OCI-LY1 (cell line): ENCODE results near the gene PHF20.

Experiments used
- H2AFZ ChIP-seq: fragments of 200-600 bp; sonication (generic), shearing (Covaris generic); 2 replicates; pipeline ENCODE4 v1.6.0; 2014; ENCODE audit warnings: antibody characterized with exemption, mild to moderate bottlenecking, low read length
- H3F3A ChIP-seq: fragments of 200-600 bp; sonication (generic), shearing (Covaris generic); 2 replicates; pipeline ENCODE4 v1.6.0; 2014; ENCODE audit warnings: mild to moderate bottlenecking, antibody characterized with exemption, low read length, moderate library complexity; ENCODE audit not compliant: insufficient read depth
- H3K27ac ChIP-seq: fragments of 200-600 bp; sonication (generic); 2 replicates; pipeline ENCODE4 v1.5.1; 2014; ENCODE audit warnings: low read length, mixed run types, mild to moderate bottlenecking, low read depth; ENCODE audit not compliant: poor library complexity, severe bottlenecking
- H3K27me3 ChIP-seq: fragments of 200-600 bp; sonication (generic); 2 replicates; pipeline ENCODE4 v1.6.0; 2014; ENCODE audit warnings: antibody characterized with exemption, mild to moderate bottlenecking, low read length, moderate library complexity; ENCODE audit not compliant: insufficient read depth
- H3K36me3 ChIP-seq: fragments of 200-600 bp; sonication (generic); 2 replicates; pipeline ENCODE4 v1.6.1; 2014; ENCODE audit warnings: mild to moderate bottlenecking, antibody characterized with exemption, low read length, moderate library complexity, mixed read lengths; ENCODE audit not compliant: insufficient read depth
- H3K4me1 ChIP-seq: fragments of 200-600 bp; sonication (generic); 2 replicates; pipeline ENCODE4 v1.5.1; 2014; ENCODE audit warnings: mild to moderate bottlenecking, low read length, moderate library complexity; ENCODE audit not compliant: insufficient read depth, severe bottlenecking
- H3K4me2 ChIP-seq: fragments of 200-600 bp; sonication (generic), shearing (Covaris generic); 2 replicates; pipeline ENCODE4 v1.6.1; 2014; ENCODE audit warnings: low read length
- H3K4me3 ChIP-seq: fragments of 200-600 bp; sonication (generic); 2 replicates; pipeline ENCODE4 v1.5.1; 2014; ENCODE audit warnings: low read length, low read depth, mild to moderate bottlenecking, mixed read lengths; ENCODE audit not compliant: poor library complexity, severe bottlenecking
- H3K79me2 ChIP-seq: fragments of 200-600 bp; shearing (Covaris generic); 2 replicates; pipeline ENCODE4 v1.6.1; 2016; ENCODE audit warnings: mixed run types, low read length, mixed read lengths; ENCODE audit not compliant: insufficient read depth
- H3K9ac ChIP-seq: fragments of 200-600 bp; sonication (generic), shearing (Covaris generic); 2 replicates; pipeline ENCODE4 v1.6.1; 2014; ENCODE audit warnings: mild to moderate bottlenecking, low read length, mixed read lengths
- H3K9me2 ChIP-seq: fragments of 200-600 bp; sonication (generic), shearing (Covaris generic); 2 replicates; pipeline ENCODE4 v1.6.1; 2014; ENCODE audit warnings: low read depth, mild to moderate bottlenecking, low read length, mixed read lengths
- H3K9me3 ChIP-seq: fragments of 200-600 bp; shearing (Covaris generic); 2 replicates; pipeline ENCODE4 v1.6.1; 2014; ENCODE audit warnings: low read length, mixed read lengths
- H4K20me1 ChIP-seq: fragments of 200-600 bp; sonication (generic), shearing (Covaris generic); 2 replicates; pipeline ENCODE4 v1.6.0; 2016; ENCODE audit warnings: mild to moderate bottlenecking, low read length; ENCODE audit not compliant: insufficient read depth
- EZH2 ChIP-seq: fragments of 200-600 bp; sonication (generic), shearing (Covaris generic); IDR thresholded peaks from 2 replicates; pipeline ENCODE4 v1.8.0; 2017; ENCODE audit warnings: borderline replicate concordance, mixed run types, mild to moderate bottlenecking, antibody characterized with exemption, low read length, moderate library complexity, mixed read lengths
- TF ChIP-seq, protein P1 (sequence below): fragments of 200-600 bp; sonication (generic), shearing (Covaris generic); IDR thresholded peaks from 2 replicates; pipeline ENCODE4 v1.5.1; 2017; ENCODE audit warnings: mild to moderate bottlenecking, antibody characterized with exemption, low read length, moderate library complexity, mixed read lengths

PHF20 gene

DNA sequence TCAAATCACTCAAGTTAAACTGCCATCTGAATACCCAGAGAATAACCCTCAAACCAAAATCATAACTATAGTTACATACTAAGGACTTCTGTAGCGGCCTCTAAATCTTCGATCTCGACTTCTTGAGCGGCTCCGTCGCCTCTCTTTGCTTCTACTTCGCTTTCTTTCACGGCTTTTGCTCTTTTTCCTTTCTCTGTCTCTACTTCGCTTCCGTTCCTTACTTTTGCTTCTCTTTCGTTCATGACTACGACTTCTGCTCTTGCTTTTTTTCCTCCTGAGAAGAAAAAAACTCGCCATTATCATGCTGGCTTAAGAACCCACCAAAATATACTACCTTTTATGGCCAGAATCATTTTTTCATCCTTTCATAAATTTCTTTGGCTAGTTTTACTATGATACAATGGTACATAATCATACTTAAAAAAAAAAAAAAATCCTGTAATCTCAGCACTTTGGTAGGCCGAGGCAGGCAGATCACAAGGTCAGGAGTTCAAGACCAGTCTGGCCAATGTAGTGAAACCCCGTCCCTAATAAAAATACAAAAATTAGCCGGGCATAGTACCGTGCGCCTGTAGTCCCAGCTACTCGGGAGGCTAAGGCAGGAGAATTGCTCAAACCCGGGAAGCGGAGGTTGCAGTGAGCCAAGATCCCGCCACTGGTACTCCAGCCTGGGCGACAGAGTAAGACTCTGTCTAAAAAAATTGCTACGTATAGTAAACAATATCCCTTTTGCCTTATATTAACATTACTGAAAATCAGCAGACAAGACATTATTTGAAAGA is 39.8 kb upstream of the PHF20 start:
- Histone ChIP-seq H2AFZ (no peak overlapping the region), H3K9ac (no peak overlapping the region), H3K9me2 (no peaks in the 10 kb centered on the region), H3K4me2 (no peak overlapping the region), H3K27ac (no peak overlapping the region), H3K79me2 (peaks cover 78% of the 10 kb centered on the region), H3K27me3 (no peaks in the 10 kb centered on the region), H3K4me1 (peaks cover 11% of the 10 kb centered on the region), H3K9me3 (no peaks in the 10 kb centered on the region), H3F3A (no peaks in the 10 kb centered on the region), H3K36me3 (peaks cover 96% of the 10 kb centered on the region), H3K4me3 (no peak overlapping the region), H4K20me1 (0 out of 2 replicates have a peak, but pooled peaks cover 3% of the 10 kb centered on the region)
- TF ChIP-seq, protein P1, sequence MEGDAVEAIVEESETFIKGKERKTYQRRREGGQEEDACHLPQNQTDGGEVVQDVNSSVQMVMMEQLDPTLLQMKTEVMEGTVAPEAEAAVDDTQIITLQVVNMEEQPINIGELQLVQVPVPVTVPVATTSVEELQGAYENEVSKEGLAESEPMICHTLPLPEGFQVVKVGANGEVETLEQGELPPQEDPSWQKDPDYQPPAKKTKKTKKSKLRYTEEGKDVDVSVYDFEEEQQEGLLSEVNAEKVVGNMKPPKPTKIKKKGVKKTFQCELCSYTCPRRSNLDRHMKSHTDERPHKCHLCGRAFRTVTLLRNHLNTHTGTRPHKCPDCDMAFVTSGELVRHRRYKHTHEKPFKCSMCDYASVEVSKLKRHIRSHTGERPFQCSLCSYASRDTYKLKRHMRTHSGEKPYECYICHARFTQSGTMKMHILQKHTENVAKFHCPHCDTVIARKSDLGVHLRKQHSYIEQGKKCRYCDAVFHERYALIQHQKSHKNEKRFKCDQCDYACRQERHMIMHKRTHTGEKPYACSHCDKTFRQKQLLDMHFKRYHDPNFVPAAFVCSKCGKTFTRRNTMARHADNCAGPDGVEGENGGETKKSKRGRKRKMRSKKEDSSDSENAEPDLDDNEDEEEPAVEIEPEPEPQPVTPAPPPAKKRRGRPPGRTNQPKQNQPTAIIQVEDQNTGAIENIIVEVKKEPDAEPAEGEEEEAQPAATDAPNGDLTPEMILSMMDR, result no peak
- TF ChIP-seq EZH2, result no peak

DNA sequence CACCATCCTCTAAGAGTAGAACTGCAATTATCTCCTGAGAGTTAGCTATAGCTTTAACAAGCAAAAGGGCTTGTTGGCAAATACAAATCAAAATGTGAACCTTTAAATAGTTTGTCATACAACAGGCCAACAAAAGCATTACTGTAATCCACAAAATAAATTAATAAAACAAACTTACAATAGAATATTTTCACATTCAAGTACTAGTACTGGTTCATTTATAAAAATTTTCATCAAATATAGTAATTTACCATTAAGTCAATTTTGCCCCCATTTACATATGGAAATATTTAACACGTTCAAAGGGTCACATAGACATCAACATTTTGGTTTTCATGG is 39.2 kb upstream of the PHF20 start:
- H4K20me1 ChIP-seq, result 0 out of 2 replicates have a peak, but pooled peaks cover 3% of the 10 kb centered on the region
- peaks cover 97% of the 10 kb centered on the region for H3K36me3 ChIP-seq

DNA sequence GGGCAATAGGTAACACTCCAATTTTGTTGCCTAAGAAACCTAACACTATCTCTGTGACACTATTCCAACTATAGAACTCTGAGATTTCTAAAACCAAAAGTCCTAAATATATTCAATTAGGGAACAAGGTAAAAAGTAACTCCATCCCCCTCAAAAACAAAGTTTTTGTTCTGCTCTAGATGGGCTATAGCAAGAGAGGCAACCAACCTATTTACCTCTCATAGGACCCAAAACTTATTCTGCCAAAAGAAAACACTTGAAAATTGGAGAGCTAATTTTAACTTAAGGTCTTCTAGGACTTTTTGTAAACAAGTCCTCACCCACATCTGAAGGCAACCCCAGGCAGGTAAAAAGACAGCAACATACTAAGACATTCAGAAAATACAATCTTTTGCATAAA is 37.4 kb upstream of the PHF20 start:
- Histone ChIP-seq H3K27me3 (no peaks in the 10 kb centered on the region), H3K9me3 (no peaks in the 10 kb centered on the region), H3K4me3 (no peak overlapping the region), H4K20me1 (peaks cover 11% of the 10 kb centered on the region; the same call in 1 of the 2 replicates), H3F3A (no peaks in the 10 kb centered on the region), H3K9ac (no peak overlapping the region), H3K9me2 (no peaks in the 10 kb centered on the region), H3K36me3 (peaks cover 100% of the 10 kb centered on the region), H3K27ac (no peak overlapping the region), H3K4me1 (peaks cover 22% of the 10 kb centered on the region), H3K79me2 (peaks cover 90% of the 10 kb centered on the region), H3K4me2 (no peak overlapping the region), H2AFZ (no peak overlapping the region)
- TF ChIP-seq, protein P1, result no peak
- no peak for TF ChIP-seq EZH2

More for the DNA sequence above, 39.2 kb upstream of the PHF20 start:
- no peak overlapping the region for H3K4me3 ChIP-seq
- H3K9ac ChIP-seq, result no peak overlapping the region
- peaks cover 11% of the 10 kb centered on the region for H3K4me1 ChIP-seq
- no peaks in the 10 kb centered on the region for H3F3A ChIP-seq
- no peaks in the 10 kb centered on the region for H3K9me2 ChIP-seq
- TF ChIP-seq, protein P1, result no peak
- TF ChIP-seq EZH2, result no peak
- H3K79me2 ChIP-seq, result peaks cover 81% of the 10 kb centered on the region
- no peak overlapping the region for H2AFZ ChIP-seq
- no peak overlapping the region for H3K4me2 ChIP-seq
- H3K9me3 ChIP-seq, result no peaks in the 10 kb centered on the region
- no peak overlapping the region for H3K27ac ChIP-seq
- no peaks in the 10 kb centered on the region for H3K27me3 ChIP-seq
